Measurements from ENCODE around the gene ARHGAP45. TPM values are rescaled to one million over a fixed set of nuclear protein-coding genes. Genes with fewer than 3 reads are reported as not detected.
"Not testable (repeated sequence)": the region's sequence is repeated elsewhere in the genome, so short reads cannot be mapped to it uniquely, and the experiment has no call there.

Gene ARHGAP45
- total RNA-seq, 3 donors from 2014 or later (not counting 1 experiment from before 2014, with no cell fraction given) = 535 to 601 (median 560) TPM

DNA sequence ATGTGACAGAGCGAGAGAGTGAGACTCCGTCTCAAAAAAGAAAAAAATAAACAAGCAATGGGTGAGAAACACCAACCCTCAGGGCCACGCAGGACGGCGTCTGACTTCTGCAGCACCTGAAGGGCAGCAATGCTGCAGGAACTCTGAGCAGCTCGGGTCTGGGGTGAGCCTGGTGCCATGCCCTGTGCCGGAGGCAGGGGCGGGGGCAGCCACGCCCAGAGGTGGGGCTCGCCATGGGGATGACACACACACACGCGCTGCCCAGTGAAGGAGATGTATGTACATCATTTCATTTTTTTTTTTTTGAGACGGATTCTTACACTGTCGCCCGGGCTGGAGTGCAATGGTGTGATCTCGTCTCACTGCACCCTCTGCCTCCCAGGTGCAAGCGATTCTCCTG, 61.1 kb downstream of the ARHGAP45 start:
- Mint-ChIP-seq H3K27me3 (ENCODE audit: low read depth in 2 of 2) (no peaks in the 10 kb centered on the region), H3K9me3 (no peaks in the 10 kb centered on the region), H3K27ac (no peak overlapping the region), H3K36me3 (no peaks in the 10 kb centered on the region), H3K4me3 (no peak overlapping the region), H3K4me1 (peaks cover 0 to 18% of the 10 kb centered on the region in 2 donors)
- TF ChIP-seq, protein P1, sequence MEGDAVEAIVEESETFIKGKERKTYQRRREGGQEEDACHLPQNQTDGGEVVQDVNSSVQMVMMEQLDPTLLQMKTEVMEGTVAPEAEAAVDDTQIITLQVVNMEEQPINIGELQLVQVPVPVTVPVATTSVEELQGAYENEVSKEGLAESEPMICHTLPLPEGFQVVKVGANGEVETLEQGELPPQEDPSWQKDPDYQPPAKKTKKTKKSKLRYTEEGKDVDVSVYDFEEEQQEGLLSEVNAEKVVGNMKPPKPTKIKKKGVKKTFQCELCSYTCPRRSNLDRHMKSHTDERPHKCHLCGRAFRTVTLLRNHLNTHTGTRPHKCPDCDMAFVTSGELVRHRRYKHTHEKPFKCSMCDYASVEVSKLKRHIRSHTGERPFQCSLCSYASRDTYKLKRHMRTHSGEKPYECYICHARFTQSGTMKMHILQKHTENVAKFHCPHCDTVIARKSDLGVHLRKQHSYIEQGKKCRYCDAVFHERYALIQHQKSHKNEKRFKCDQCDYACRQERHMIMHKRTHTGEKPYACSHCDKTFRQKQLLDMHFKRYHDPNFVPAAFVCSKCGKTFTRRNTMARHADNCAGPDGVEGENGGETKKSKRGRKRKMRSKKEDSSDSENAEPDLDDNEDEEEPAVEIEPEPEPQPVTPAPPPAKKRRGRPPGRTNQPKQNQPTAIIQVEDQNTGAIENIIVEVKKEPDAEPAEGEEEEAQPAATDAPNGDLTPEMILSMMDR (IDR thresholded peaks at IDR 0.05) = no peak
- ATAC-seq (no peak), DNase-seq (no peak)
- no peak overlapping the region for H3K4me3 ChIP-seq (ENCODE audit: low read length)
- WGBS (ENCODE audit: insufficient coverage) = 95% methylated on average over 17 of the region's 17 CpGs
- H3K9me3 ChIP-seq (ENCODE audit: control insufficient read depth, insufficient read depth, low read length) = no peaks in the 10 kb centered on the region
- intact Hi-C loops (cut with micrococcal nuclease) = no loop called here
- peaks cover 39% of the 10 kb centered on the region for H3K4me1 ChIP-seq (ENCODE audit: control insufficient read depth, insufficient read depth, low read length)
- peaks cover 30% of the 10 kb centered on the region for H3K36me3 ChIP-seq (ENCODE audit: control insufficient read depth, insufficient read depth, low read length)
- H3K27ac ChIP-seq (ENCODE audit: low read length) = no peak overlapping the region
- no peaks in the 10 kb centered on the region for H3K27me3 ChIP-seq (ENCODE audit: control insufficient read depth, insufficient read depth, low read length)

DNA sequence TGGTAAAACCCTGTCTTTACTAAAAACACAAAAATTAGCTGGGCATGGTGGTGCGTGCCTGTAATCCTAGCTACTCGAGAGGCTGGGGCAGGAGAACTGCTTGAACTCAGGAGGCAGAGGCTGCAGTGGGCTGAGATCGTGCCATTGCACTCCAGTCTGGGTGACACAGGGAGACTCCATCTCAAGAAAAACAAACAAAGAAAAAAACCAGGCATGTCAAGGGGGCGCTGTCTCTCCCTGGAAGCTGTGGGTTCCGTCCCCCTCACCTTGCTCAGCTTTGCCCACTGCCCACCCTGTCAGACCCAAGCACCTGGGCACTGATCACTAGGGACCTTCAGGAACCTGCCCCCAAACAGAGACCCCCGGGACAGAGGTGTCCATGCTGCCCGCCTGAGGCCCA, 62.1 kb downstream of the ARHGAP45 start:
- H3K27ac ChIP-seq (ENCODE audit: low read length); intact Hi-C loops (cut with micrococcal nuclease); H3K36me3 Mint-ChIP-seq; H3K27ac Mint-ChIP-seq; H3K27me3 Mint-ChIP-seq (ENCODE audit: low read depth in 2 of 2); DNase-seq; H3K9me3 ChIP-seq (ENCODE audit: control insufficient read depth, insufficient read depth, low read length); H3K27me3 ChIP-seq (ENCODE audit: control insufficient read depth, insufficient read depth, low read length); ATAC-seq; H3K9me3 Mint-ChIP-seq; H3K4me3 ChIP-seq (ENCODE audit: low read length): not testable (repeated sequence)
- peaks cover 49% of the 10 kb centered on the region for H3K4me1 ChIP-seq (ENCODE audit: control insufficient read depth, insufficient read depth, low read length)
- Mint-ChIP-seq H3K4me1 (peaks cover 8 to 28% of the 10 kb centered on the region in 2 donors), H3K4me3 (peak overlapping the region; percentile 45)
- 95% methylated on average over 7 of the region's 7 CpGs for WGBS (ENCODE audit: insufficient coverage)
- H3K36me3 ChIP-seq (ENCODE audit: control insufficient read depth, insufficient read depth, low read length) = peaks cover 22% of the 10 kb centered on the region

DNA sequence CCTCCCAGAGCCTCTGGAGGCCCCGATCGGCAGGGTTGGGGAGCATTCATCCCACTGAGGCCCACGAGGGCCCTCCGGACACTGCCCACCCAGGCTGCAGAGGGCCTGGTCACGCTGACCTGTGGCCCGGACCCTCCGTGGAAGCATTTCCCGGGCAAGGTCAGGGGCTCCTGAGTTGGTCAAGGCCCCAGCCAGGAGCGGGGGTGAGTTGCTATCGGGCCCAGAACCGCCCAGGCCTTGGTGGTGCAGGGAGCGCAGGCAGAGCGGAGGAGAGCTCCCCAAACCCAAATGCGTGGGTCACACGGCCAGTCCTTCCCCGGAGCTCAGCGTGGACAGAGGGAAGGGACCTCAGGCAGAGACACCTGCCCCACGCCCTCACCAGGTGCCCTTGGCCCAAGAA, 62.6 kb downstream of the ARHGAP45 start:
- Mint-ChIP-seq H3K4me3 (peak overlapping the region; percentile 42), H3K4me1 (peaks cover 8 to 29% of the 10 kb centered on the region in 2 donors), H3K27ac (no peak overlapping the region), H3K9me3 (no peaks in the 10 kb centered on the region), H3K27me3 (ENCODE audit: low read depth in 2 of 2) (no peaks in the 10 kb centered on the region), H3K36me3 (no peaks in the 10 kb centered on the region)
- TF ChIP-seq, protein P1 (IDR thresholded peaks at IDR 0.05) = no peak
- intact Hi-C loops (cut with micrococcal nuclease) = no loop called here
- Histone ChIP-seq H3K4me3 (ENCODE audit: low read length) (no peak overlapping the region), H3K27ac (ENCODE audit: low read length) (no peak overlapping the region), H3K36me3 (ENCODE audit: control insufficient read depth, insufficient read depth, low read length) (peaks cover 20% of the 10 kb centered on the region), H3K9me3 (ENCODE audit: control insufficient read depth, insufficient read depth, low read length) (no peaks in the 10 kb centered on the region), H3K27me3 (ENCODE audit: control insufficient read depth, insufficient read depth, low read length) (no peaks in the 10 kb centered on the region), H3K4me1 (ENCODE audit: control insufficient read depth, insufficient read depth, low read length) (peaks cover 53% of the 10 kb centered on the region)
- ATAC-seq (no peak), DNase-seq (no peak)
- 96% methylated on average over 18 of the region's 18 CpGs for WGBS (ENCODE audit: insufficient coverage)

DNA sequence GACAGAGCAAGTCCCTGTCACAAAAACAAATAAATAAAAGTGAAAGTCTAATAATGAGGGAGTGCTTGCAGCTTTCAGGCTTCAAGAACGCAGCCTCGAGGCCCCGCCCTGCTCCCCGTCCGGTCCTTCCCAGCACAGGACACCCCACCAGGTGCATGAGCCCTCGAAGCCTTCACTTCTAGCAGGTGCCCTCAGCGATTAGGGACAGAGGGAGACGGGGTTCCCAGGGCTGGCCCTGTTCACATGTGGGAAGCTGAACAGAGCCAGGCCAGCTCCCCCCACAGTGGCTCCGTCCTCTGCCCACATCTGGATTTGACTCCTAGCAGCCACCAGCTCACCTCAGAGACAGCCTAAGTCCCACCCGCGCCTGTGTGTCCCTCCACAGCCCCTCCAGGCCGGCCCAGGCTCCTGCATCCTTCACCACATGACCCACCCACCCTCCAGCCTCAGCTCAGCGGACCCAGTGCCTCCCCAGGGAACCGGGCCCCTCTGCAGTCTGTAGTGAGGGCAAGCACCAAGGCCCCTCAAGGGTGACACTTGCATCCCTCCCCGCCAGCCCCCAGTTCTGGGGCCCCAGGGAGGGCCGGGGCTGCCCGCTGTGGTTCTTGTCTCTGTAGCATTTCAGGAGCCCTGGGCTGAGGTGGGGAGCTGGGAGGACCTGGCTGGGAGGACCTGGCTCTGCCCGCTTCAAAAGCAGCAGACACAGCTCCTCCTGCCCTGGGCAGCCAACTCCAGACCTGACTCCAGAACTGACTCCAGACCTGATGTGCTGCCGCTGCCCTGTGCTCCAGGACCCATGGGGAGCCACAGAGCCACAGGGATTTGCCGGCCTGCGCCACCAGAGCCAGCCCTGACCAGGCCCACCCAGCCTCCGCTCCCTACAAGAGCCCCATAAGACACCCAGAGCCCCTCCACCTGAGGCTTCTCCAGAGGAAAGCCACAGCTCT, 64.1 kb downstream of the ARHGAP45 start:
- H3K4me3 Mint-ChIP-seq = peak overlapping the region; percentile 91
- no peaks in the 10 kb centered on the region for H3K9me3 Mint-ChIP-seq
- Histone ChIP-seq H3K4me3 (ENCODE audit: low read length) (peak overlapping the region; percentile 91), H3K36me3 (ENCODE audit: control insufficient read depth, insufficient read depth, low read length) (peaks cover 13% of the 10 kb centered on the region), H3K27ac (ENCODE audit: low read length) (peak overlapping the region; percentile 88), H3K27me3 (ENCODE audit: control insufficient read depth, insufficient read depth, low read length) (no peaks in the 10 kb centered on the region), H3K4me1 (ENCODE audit: control insufficient read depth, insufficient read depth, low read length) (peaks cover 66% of the 10 kb centered on the region), H3K9me3 (ENCODE audit: control insufficient read depth, insufficient read depth, low read length) (no peaks in the 10 kb centered on the region)
- no peaks in the 10 kb centered on the region for H3K36me3 Mint-ChIP-seq
- H3K27ac Mint-ChIP-seq = peak overlapping the region; percentile 89 to 96
- ATAC-seq (no peak), DNase-seq (peak in 1 of 2 donors; percentile 66)
- no peaks in the 10 kb centered on the region for H3K27me3 Mint-ChIP-seq (ENCODE audit: low read depth in 2 of 2)
- 35% methylated on average over 22 of the region's 22 CpGs for WGBS (ENCODE audit: insufficient coverage)
- intact Hi-C loops (cut with micrococcal nuclease) = loop anchor here (5.0 kb wide), 2 partner anchors 41 to 61 kb away; partner anchors contain the start of gene SBNO2
- TF ChIP-seq, protein P1 (IDR thresholded peaks at IDR 0.05) = no peak
- H3K4me1 Mint-ChIP-seq = peaks cover 8 to 38% of the 10 kb centered on the region in 2 donors
